Astrocyte (in vitro differentiated cells and primary cell): Measurements from ENCODE around the gene TIPARP. TPM values are rescaled to one million over a fixed set of nuclear protein-coding genes. Genes with fewer than 3 reads are reported as not detected.

Experiments used
- DNase-seq: peaks from one replicate; pipeline ENCODE4 v3.0.0-alpha.2; 2010; ENCODE audit warnings: low read depth
- FAIRE-seq: peaks from 2 replicates; lab custom pipeline; 2011; peaks lifted over from hg19 to GRCh38; lab: Jason Lieb, UNC
- H2AFZ ChIP-seq: 2 replicates; pipeline ENCODE4 v1.6.0; 2012; ENCODE audit warnings: low read depth, low read length, inconsistent platforms
- H3K27ac ChIP-seq: 2 replicates; pipeline ENCODE4 v1.5.1; 2011; ENCODE audit warnings: low read depth, low read length, inconsistent platforms
- H3K27me3 ChIP-seq: 2 replicates; pipeline ENCODE4 v1.6.0; 2011; ENCODE audit warnings: low read length, inconsistent platforms; ENCODE audit not compliant: insufficient read depth
- H3K36me3 ChIP-seq: 2 replicates; pipeline ENCODE4 v1.5.1; 2011; ENCODE audit warnings: low read length, inconsistent platforms; ENCODE audit not compliant: insufficient read depth
- H3K4me1 ChIP-seq: 2 replicates; pipeline ENCODE4 v1.5.1; 2011; ENCODE audit warnings: low read length, inconsistent platforms; ENCODE audit not compliant: insufficient read depth
- H3K4me2 ChIP-seq: 2 replicates; pipeline ENCODE4 v1.6.0; 2012; ENCODE audit warnings: low read length, inconsistent platforms
- H3K4me3 ChIP-seq: 2 replicates; pipeline ENCODE4 v1.5.1; 2011; ENCODE audit warnings: low read depth, mild to moderate bottlenecking, low read length, inconsistent platforms; ENCODE audit not compliant: insufficient read depth
- H3K79me2 ChIP-seq: 2 replicates; pipeline ENCODE4 v1.6.0; 2012; ENCODE audit warnings: mild to moderate bottlenecking, low read length, inconsistent platforms; ENCODE audit not compliant: insufficient read depth
- H3K9ac ChIP-seq: 2 replicates; pipeline ENCODE4 v1.6.0; 2012; ENCODE audit warnings: mild to moderate bottlenecking, low read length, inconsistent platforms
- H3K9me3 ChIP-seq: 2 replicates; pipeline ENCODE4 v1.5.1; 2012; ENCODE audit warnings: low read depth, mild to moderate bottlenecking, low read length, inconsistent platforms; ENCODE audit not compliant: insufficient read depth
- H4K20me1 ChIP-seq: 2 replicates; pipeline ENCODE4 v1.6.0; 2012; ENCODE audit warnings: low read length, inconsistent platforms; ENCODE audit not compliant: insufficient read depth
- H3K27ac Mint-ChIP-seq: one replicate; pipeline ENCODE4 v1.8.0; 2021; ENCODE audit warnings: mild to moderate bottlenecking, mixed read lengths; ENCODE audit not compliant: unreplicated experiment
- H3K27me3 Mint-ChIP-seq: one replicate; pipeline ENCODE4 v1.8.0; 2021; ENCODE audit warnings: low read depth, mixed read lengths; ENCODE audit not compliant: unreplicated experiment
- H3K36me3 Mint-ChIP-seq: one replicate; pipeline ENCODE4 v1.8.0; 2021; ENCODE audit warnings: low read depth, mixed read lengths; ENCODE audit not compliant: unreplicated experiment
- H3K4me1 Mint-ChIP-seq: one replicate; pipeline ENCODE4 v1.8.0; 2021; ENCODE audit warnings: low read depth, mixed read lengths; ENCODE audit not compliant: unreplicated experiment
- H3K4me3 Mint-ChIP-seq: one replicate; pipeline ENCODE4 v1.8.0; 2021; ENCODE audit warnings: mild to moderate bottlenecking, moderate library complexity, mixed read lengths; ENCODE audit not compliant: unreplicated experiment
- H3K9me3 Mint-ChIP-seq: one replicate; pipeline ENCODE4 v1.8.0; 2021; ENCODE audit warnings: mild to moderate bottlenecking, mixed read lengths; ENCODE audit not compliant: unreplicated experiment
- EZH2 ChIP-seq: IDR thresholded peaks from 2 replicates; pipeline ENCODE4 v1.6.1; 2012; ENCODE audit warnings: mild to moderate bottlenecking, low read length, inconsistent platforms; ENCODE audit not compliant: insufficient read depth
- total RNA-seq: library from RNA; stranded (reverse); gene quantifications from 2 replicates; pipeline ENCODE4 v1.2.1, GENCODE V29; 2021
- TF ChIP-seq, protein P1 (sequence below): IDR thresholded peaks from 2 replicates; pipeline ENCODE4 v1.5.1; 2011; ENCODE audit warnings: low read depth, mild to moderate bottlenecking, inconsistent platforms, low read length, moderate library complexity; ENCODE audit not compliant: insufficient read depth

Gene TIPARP
- total RNA-seq, 1 donor from 2014 or later: 74.2 TPM

DNA sequence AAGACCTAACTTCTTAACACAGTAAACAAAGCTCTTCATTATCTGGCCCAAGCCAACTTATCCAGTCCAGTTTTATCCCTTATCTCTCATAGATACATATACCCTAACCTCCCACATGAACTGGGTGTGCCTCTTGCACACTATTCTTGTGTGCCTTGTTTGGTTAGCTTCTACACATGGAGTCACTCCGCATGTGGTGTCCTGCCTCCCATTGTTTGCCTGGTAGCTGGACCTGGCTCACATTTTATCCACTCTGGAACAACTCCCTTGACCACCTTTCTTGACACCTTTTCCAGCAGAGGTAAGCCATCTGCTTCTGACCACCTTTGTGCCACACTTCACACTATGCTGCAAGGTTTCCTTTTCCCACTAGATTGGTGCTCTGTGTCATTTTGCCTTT, 15.2 kb downstream of the TIPARP start:
- H3K4me1 Mint-ChIP-seq: peaks cover 71% of the 10 kb centered on the region

DNA sequence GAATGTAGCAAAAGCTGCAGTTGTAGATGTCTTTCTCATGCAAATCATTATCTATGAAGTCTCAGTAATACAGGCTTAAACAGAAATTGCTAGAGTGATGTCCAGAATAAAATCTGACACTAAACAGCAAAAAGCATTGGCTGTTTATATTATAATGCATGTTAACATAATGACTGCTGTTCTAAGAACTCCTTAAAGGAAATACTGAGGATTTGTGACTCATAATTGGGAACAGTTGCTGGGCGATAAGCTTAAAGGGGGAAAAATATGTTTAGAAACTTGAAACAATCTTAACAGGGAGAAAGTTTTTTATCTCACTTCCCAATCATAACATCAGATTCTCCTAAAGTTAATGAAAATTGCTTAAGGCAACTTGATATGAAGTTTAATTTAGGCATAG, 17.5 kb downstream of the TIPARP start:
- DNase-seq (peak; percentile 76), FAIRE-seq (peak; percentile 91)
- Histone ChIP-seq H3K4me2 (peak overlapping the region; percentile 74), H3K27me3 (no peaks in the 10 kb centered on the region), H3K4me3 (no peak overlapping the region), H3K4me1 (peaks cover 51% of the 10 kb centered on the region), H4K20me1 (peaks cover 40% of the 10 kb centered on the region), H2AFZ (no peak overlapping the region), H3K36me3 (peaks cover 36% of the 10 kb centered on the region), H3K9me3 (no peaks in the 10 kb centered on the region), H3K27ac (peak overlapping the region; percentile 78), H3K9ac (peak overlapping the region; percentile 62), H3K79me2 (peaks cover 95% of the 10 kb centered on the region)
- no peaks in the 10 kb centered on the region for H3K27me3 Mint-ChIP-seq
- peaks cover 60% of the 10 kb centered on the region for H3K4me1 Mint-ChIP-seq
- peaks cover 6% of the 10 kb centered on the region for H3K36me3 Mint-ChIP-seq
- peak overlapping the region; percentile 87 for H3K27ac Mint-ChIP-seq
- H3K9me3 Mint-ChIP-seq: no peaks in the 10 kb centered on the region
- peak overlapping the region; percentile 42 for H3K4me3 Mint-ChIP-seq
- no peak for TF ChIP-seq EZH2
- TF ChIP-seq, protein P1, sequence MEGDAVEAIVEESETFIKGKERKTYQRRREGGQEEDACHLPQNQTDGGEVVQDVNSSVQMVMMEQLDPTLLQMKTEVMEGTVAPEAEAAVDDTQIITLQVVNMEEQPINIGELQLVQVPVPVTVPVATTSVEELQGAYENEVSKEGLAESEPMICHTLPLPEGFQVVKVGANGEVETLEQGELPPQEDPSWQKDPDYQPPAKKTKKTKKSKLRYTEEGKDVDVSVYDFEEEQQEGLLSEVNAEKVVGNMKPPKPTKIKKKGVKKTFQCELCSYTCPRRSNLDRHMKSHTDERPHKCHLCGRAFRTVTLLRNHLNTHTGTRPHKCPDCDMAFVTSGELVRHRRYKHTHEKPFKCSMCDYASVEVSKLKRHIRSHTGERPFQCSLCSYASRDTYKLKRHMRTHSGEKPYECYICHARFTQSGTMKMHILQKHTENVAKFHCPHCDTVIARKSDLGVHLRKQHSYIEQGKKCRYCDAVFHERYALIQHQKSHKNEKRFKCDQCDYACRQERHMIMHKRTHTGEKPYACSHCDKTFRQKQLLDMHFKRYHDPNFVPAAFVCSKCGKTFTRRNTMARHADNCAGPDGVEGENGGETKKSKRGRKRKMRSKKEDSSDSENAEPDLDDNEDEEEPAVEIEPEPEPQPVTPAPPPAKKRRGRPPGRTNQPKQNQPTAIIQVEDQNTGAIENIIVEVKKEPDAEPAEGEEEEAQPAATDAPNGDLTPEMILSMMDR: no peak

More for the DNA sequence above, 15.2 kb downstream of the TIPARP start:
- H3K9me3 Mint-ChIP-seq: no peaks in the 10 kb centered on the region
- FAIRE-seq: no peak
- peaks cover under 1% of the 10 kb centered on the region for H3K36me3 Mint-ChIP-seq
- H2AFZ ChIP-seq: no peak overlapping the region
- H3K27me3 Mint-ChIP-seq: no peaks in the 10 kb centered on the region
- H3K36me3 ChIP-seq: peaks cover 20% of the 10 kb centered on the region
- H4K20me1 ChIP-seq: peaks cover 60% of the 10 kb centered on the region
- no peak overlapping the region for H3K4me3 ChIP-seq
- H3K4me1 ChIP-seq: peaks cover 68% of the 10 kb centered on the region
- no peaks in the 10 kb centered on the region for H3K9me3 ChIP-seq
- no peak overlapping the region for H3K27ac Mint-ChIP-seq
- no peak overlapping the region for H3K4me2 ChIP-seq
- peak overlapping the region; percentile 0 for H3K27ac ChIP-seq
- no peak for TF ChIP-seq EZH2
- TF ChIP-seq, protein P1: no peak
- no peak for DNase-seq
- H3K79me2 ChIP-seq: peaks cover 99% of the 10 kb centered on the region
- H3K4me3 Mint-ChIP-seq: no peak overlapping the region
- H3K9ac ChIP-seq: no peak overlapping the region
- no peaks in the 10 kb centered on the region for H3K27me3 ChIP-seq

DNA sequence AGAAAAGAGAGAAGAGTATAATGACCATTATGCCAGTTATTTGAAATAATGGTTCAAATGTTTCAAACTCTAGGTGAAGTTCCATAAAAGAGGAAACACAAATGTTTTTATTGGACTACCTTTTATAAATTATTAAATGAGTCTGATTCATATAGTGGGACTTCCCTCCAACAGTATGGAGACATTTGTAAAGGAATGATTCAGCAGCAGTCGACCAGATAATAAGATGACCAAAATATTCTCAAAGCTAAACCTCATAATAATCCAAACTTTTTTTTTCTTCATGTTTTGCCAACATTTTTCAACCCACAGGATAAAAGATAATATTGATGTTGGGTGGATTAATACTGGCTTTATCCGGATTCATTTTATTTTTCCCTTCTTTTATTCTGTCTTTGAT, 18.8 kb downstream of the TIPARP start:
- Mint-ChIP-seq H3K4me3 (no peak overlapping the region), H3K27me3 (no peaks in the 10 kb centered on the region), H3K27ac (no peak overlapping the region), H3K4me1 (peaks cover 54% of the 10 kb centered on the region), H3K36me3 (peaks cover 9% of the 10 kb centered on the region), H3K9me3 (no peaks in the 10 kb centered on the region)
- no peak for FAIRE-seq
- Histone ChIP-seq H3K27me3 (no peaks in the 10 kb centered on the region), H3K4me1 (peaks cover 41% of the 10 kb centered on the region), H3K36me3 (peaks cover 49% of the 10 kb centered on the region), H3K4me3 (no peak overlapping the region), H3K79me2 (peaks cover 95% of the 10 kb centered on the region), H4K20me1 (peaks cover 36% of the 10 kb centered on the region), H3K9me3 (no peaks in the 10 kb centered on the region), H2AFZ (no peak overlapping the region), H3K4me2 (peak overlapping the region; percentile 74), H3K27ac (peak overlapping the region; percentile 78), H3K9ac (peak overlapping the region; percentile 40)
- TF ChIP-seq, protein P1: no peak
- no peak for TF ChIP-seq EZH2
- peak; percentile 83 for DNase-seq
